Gastroesophageal sphincter (tissue), 4 donors: ENCODE results near the gene ATM. TPM values are rescaled to one million over a fixed set of nuclear protein-coding genes. Genes with fewer than 3 reads are reported as not detected.
A peak's percentile ranks its signal among the peaks of the same experiment; 100 is the strongest.

Source experiments
- ATAC-seq: fragments of 150-250 bp; one replicate; pipeline ENCODE4 v1.9.1; 2016; ENCODE audit warnings: mild to moderate bottlenecking, moderate library complexity
- H3K27ac ChIP-seq, 4 donors: fragments of 200-600 bp; sonication (generic) in 3 of 4; 1 replicate in 3 of 4; 2 replicates in 1 of 4; pipeline ENCODE4 v1.5.1; 2016 to 2019
- H3K27me3 ChIP-seq: fragments of 200-600 bp; sonication (generic); one replicate; pipeline ENCODE4 v1.5.1; 2019
- H3K36me3 ChIP-seq, 2 donors: fragments of 200-600 bp; sonication (generic); one replicate each; pipeline ENCODE4 v1.5.1; 2019; ENCODE audit warnings: control low read depth in 1 of 2
- H3K4me1 ChIP-seq, 3 donors: fragments of 200-600 bp; sonication (generic); 1 replicate in 2 of 3; 2 replicates in 1 of 3; pipeline ENCODE4 v1.5.1; 2016 to 2019; ENCODE audit warnings: control low read depth in 2 of 3
- H3K4me3 ChIP-seq, 2 donors: fragments of 200-600 bp; sonication (generic); one replicate each; pipeline ENCODE4 v1.5.1; 2019; ENCODE audit warnings: mild to moderate bottlenecking in 1 of 2, moderate library complexity in 1 of 2
- H3K9me3 ChIP-seq, 3 donors: fragments of 200-600 bp; sonication (generic); one replicate each; pipeline ENCODE4 v1.5.1; 2017 to 2019; ENCODE audit warnings: control low read depth in 2 of 3
- CTCF ChIP-seq, 4 experiments: fragments of 200-600 bp in 2 of 4; fragments of 450-650 bp in 2 of 4; sonication (generic) in 1 of 4; IDR thresholded peaks; one replicate each; pipeline ENCODE4 v1.5.1; 2017 to 2019; ENCODE audit warnings: antibody characterized with exemption in 4 of 4, mild to moderate bottlenecking in 2 of 4, moderate library complexity in 2 of 4
- EP300 ChIP-seq: sonication (generic); formaldehyde crosslinking; IDR thresholded peaks from one replicate; pipeline ENCODE4 v1.6.1; 2017; ENCODE audit warnings: antibody characterized with exemption, mild to moderate bottlenecking
- POLR2A ChIP-seq, 2 donors: fragments of 450-650 bp; IDR thresholded peaks; one replicate each; pipeline ENCODE4 v1.6.1; 2017; ENCODE audit warnings: antibody characterized with exemption in 2 of 2, mild to moderate bottlenecking in 2 of 2, moderate library complexity in 1 of 2
- POLR2AphosphoS5 ChIP-seq: sonication (generic); formaldehyde crosslinking; IDR thresholded peaks from one replicate; pipeline ENCODE4 v1.6.1; 2017; ENCODE audit warnings: antibody characterized with exemption
- WGBS, 2 donors: methylation state at CpG; one replicate each; pipeline ENCODE4 v1.1.5; 2018; ENCODE audit warnings: low coverage in 1 of 2; 5-methylcytosine and 5-hydroxymethylcytosine counted together
- total RNA-seq, 4 donors: library from RNA; depleted of rRNA; stranded (reverse); fragments of >200 nt; gene quantifications; one replicate each; pipeline ENCODE4 v1.1.0, GENCODE V29; 2016

ATM gene
- total RNA-seq, 4 donors from 2014 or later = 36.3 to 88.6 (median 50.2) TPM

DNA sequence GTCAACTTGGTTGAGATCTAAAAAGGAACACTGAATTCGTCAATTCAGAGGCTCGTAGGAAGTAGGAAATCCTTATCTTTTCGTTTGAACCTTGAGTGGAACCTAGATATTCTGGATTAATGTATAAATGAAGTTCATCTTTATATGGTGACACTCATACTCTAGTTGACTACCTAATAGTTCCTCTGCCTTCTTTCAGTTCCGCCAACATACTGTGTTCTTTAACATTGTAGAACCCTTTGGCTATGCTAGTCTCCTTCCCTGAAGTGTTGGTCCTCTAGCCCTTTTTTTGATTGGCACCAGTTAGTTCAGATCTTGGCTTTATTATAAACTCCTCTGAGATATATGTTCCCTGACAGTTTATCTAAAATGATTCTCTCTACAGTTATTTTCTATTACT, 1.5 kb downstream of the ATM start:
- H3K4me1 ChIP-seq = peaks cover 9 to 65% (median 15%) of the 10 kb centered on the region in 3 donors
- peak overlapping the region in 1 of 2 donors; percentile 82 for H3K4me3 ChIP-seq
- WGBS, 2 donors = 69 to 77% methylated on average over 4 of the region's 4 CpGs
- no peaks in the 10 kb centered on the region for H3K27me3 ChIP-seq
- H3K36me3 ChIP-seq = peaks cover 3 to 21% of the 10 kb centered on the region in 2 donors
- TF ChIP-seq CTCF (IDR thresholded peaks at IDR 0.05) (no peak), EP300 (no peak), POLR2A (IDR thresholded peaks at IDR 0.05) (no peak), POLR2AphosphoS5 (no peak)
- H3K27ac ChIP-seq = peak overlapping the region; percentile 44 to 98 (median 90)
- ATAC-seq = no peak
- H3K9me3 ChIP-seq = no peaks in the 10 kb centered on the region

DNA sequence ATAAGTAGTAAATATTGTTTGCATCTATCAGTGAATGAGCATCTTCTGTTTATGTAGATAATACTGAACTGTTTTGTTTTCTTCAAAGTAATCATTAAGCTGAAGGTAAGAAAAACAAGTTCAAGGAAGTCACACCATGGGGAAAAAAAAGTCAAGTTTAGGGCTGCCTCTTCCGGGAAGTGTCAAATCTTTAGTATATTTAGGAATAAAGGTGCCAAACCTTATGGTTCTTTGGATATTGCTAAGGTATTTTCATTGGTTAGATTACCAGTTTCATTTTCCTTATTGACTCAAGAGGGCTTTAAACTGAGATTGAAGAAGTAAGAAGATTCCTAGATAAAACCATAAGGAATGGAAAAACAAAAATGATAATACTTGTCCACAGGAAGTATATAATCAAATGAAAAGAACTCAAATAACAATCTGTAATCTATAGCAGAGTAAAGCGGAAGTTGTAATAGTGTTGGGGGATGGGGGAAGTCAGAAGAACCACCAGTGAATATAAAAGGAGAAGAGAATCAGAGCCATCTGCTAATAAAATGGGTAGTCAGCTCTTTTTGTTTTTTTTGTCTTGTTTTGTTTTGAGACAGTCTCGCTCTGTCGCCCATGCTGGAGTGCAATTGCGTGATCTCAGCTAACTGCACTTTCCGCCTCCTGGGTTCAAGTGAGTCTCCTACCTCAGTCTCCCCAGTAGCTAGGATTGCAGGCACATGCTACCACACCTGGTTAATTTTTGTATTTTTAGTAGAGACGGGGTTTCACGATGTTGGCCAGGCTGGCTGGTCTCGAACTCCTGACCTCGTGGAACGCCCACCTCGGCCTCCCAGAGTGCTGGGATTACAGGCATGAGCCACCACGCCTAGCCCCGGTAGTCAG, 2.3 kb downstream of the ATM start:
- H3K27ac ChIP-seq = peak overlapping the region in 3 of 4 donors; percentile 84 to 98 (median 95)
- H3K27me3 ChIP-seq = no peaks in the 10 kb centered on the region
- TF ChIP-seq CTCF (IDR thresholded peaks at IDR 0.05) (no peak), EP300 (no peak), POLR2AphosphoS5 (no peak), POLR2A (IDR thresholded peaks at IDR 0.05) (no peak)
- peaks cover 9 to 57% (median 11%) of the 10 kb centered on the region in 3 donors for H3K4me1 ChIP-seq
- H3K4me3 ChIP-seq = no peak overlapping the region
- no peaks in the 10 kb centered on the region for H3K9me3 ChIP-seq
- WGBS, 2 donors = 83 to 89% methylated on average over 13 to 14 of the region's 14 CpGs
- ATAC-seq = no peak
- peaks cover 3 to 29% of the 10 kb centered on the region in 2 donors for H3K36me3 ChIP-seq

DNA sequence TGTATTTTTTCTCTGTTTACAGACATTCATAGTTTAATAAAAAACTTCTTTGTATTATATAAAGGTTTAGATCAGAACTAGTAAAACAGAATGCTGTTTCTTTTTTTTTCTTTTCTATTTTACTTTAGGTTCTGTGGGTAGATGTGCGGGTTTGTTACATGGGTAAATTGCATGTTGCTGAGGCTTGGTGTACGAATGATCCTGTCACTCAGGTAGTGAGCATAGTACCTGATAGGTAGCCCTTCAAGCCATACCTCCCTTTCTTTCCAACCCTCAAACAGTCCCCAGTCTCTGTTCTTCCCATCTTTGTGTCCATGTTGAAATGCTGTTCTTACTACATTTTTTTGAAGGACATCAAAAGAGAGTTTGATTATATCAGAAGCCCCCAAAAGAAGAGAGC, 3.2 kb downstream of the ATM start:
- no peak for ATAC-seq
- WGBS, 2 donors = 97 to 100% methylated on average over 2 of the region's 2 CpGs
- Histone ChIP-seq H3K4me3 (no peak overlapping the region), H3K9me3 (no peaks in the 10 kb centered on the region), H3K27ac (no peak overlapping the region), H3K4me1 (peaks cover 9 to 48% (median 11%) of the 10 kb centered on the region in 3 donors), H3K36me3 (peaks cover 7 to 38% of the 10 kb centered on the region in 2 donors), H3K27me3 (no peaks in the 10 kb centered on the region)
- TF ChIP-seq POLR2A (IDR thresholded peaks at IDR 0.05) = no peak
- no peak for TF ChIP-seq CTCF (IDR thresholded peaks at IDR 0.05)
- no peak for TF ChIP-seq POLR2AphosphoS5
- TF ChIP-seq EP300 = no peak

DNA sequence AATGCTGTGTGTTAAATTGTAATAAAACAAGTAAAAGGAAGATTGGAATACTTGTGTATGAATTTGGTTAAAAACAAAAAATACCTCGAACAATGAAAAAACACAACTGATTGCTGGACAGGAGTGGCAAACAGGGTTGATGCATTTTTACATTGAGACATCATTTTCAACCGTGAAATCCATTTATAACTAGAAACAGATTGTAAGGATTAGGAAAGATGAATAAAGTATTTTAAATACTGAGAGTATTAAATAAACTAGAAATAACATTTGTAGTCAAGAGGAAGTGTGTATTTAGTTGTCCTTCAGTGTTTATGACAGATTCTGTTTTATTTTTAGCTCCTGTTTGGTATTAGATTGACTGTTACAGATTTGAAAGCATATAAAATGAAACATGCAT, 5.4 kb downstream of the ATM start:
- 75 to 90% methylated on average over 1 to 2 of the region's 2 CpGs for WGBS, 2 donors
- TF ChIP-seq POLR2A (IDR thresholded peaks at IDR 0.05) (no peak), EP300 (no peak), CTCF (IDR thresholded peaks at IDR 0.05) (no peak), POLR2AphosphoS5 (no peak)
- H3K9me3 ChIP-seq = no peaks in the 10 kb centered on the region
- no peak overlapping the region for H3K27ac ChIP-seq
- ATAC-seq = no peak
- no peaks in the 10 kb centered on the region for H3K27me3 ChIP-seq
- H3K36me3 ChIP-seq = peaks cover 9 to 60% of the 10 kb centered on the region in 2 donors
- H3K4me1 ChIP-seq = peaks cover 9 to 44% (median 11%) of the 10 kb centered on the region in 3 donors
- H3K4me3 ChIP-seq = no peak overlapping the region
